Liver (tissue), 3 donors: ENCODE measurements around the gene RABEP1.

ENCODE experiments used
- CTCF ChIP-seq: fragments of 150-350 bp; IDR thresholded peaks from 2 replicates; pipeline ENCODE4 v1.5.1; 2017; ENCODE audit warnings: improper control_type of control experiment, low read depth, low read length; ENCODE audit not compliant: missing input control
- FOXA1 ChIP-seq: IDR thresholded peaks from 2 replicates; pipeline ENCODE4 v1.6.1; 2016; ENCODE audit warnings: antibody characterized with exemption
- GABPA ChIP-seq, 2 donors: IDR thresholded peaks in 1 of 2; conservative IDR thresholded peaks in 1 of 2; 2 replicates each; pipeline ENCODE4 v1.6.1; 2016; ENCODE audit warnings: antibody characterized with exemption in 2 of 2, mild to moderate bottlenecking in 1 of 2, moderate library complexity in 1 of 2
- JUND ChIP-seq, 2 donors: IDR thresholded peaks; 2 replicates each; pipeline ENCODE4 v1.6.1; 2016; ENCODE audit warnings: antibody characterized with exemption in 2 of 2
- donor health status: healthy.
- donor health status: healthy.

- TF ChIP-seq CTCF (no peak), GABPA (IDR thresholded peaks at IDR 0.05 in 1 of 2, conservative IDR thresholded peaks at IDR 0.05 in 1 of 2) (no peak), FOXA1 (no peak), JUND (IDR thresholded peaks at IDR 0.05) (no peak)
Observed at GRCh38 chr17:5364156-5364555, 82.1 kb downstream of the RABEP1 start.
